Lung (tissue), 12 donors: Measurements from ENCODE around the gene MRC2. TPM values are rescaled to one million over a fixed set of nuclear protein-coding genes. Genes with fewer than 3 reads are reported as not detected.

ENCODE experiments used
- ATAC-seq: fragments of 200-7000 bp; cut with Tn5 transposase; one replicate; pipeline ENCODE4 v1.9.1; 2020; ENCODE audit warnings: moderate number of reproducible peaks; ENCODE audit not compliant: insufficient read depth, low FRiP score
- DNase-seq, 3 donors: peaks; one replicate each; pipeline ENCODE4 v3.0.0-alpha.2; 2013 to 2017
- H3K27ac ChIP-seq, 2 donors: one replicate each; pipeline ENCODE4 v1.5.1; 2013; ENCODE audit warnings: mild to moderate bottlenecking in 2 of 2, moderate library complexity in 2 of 2, control low read depth in 1 of 2, inconsistent platforms in 1 of 2, low read depth in 1 of 2, low read length in 1 of 2
- H3K27me3 ChIP-seq, 3 donors: one replicate each; pipeline ENCODE4 v1.5.1; 2013; ENCODE audit warnings: low read length in 2 of 3; ENCODE audit not compliant: control insufficient read depth in 3 of 3, insufficient read depth in 3 of 3
- H3K36me3 ChIP-seq, 4 donors: one replicate each; pipeline ENCODE4 v1.5.1; 2013; ENCODE audit warnings: low read length in 4 of 4, mild to moderate bottlenecking in 1 of 4, moderate library complexity in 1 of 4; ENCODE audit not compliant: control insufficient read depth in 4 of 4, insufficient read depth in 4 of 4
- H3K4me1 ChIP-seq, 5 donors: one replicate each; pipeline ENCODE4 v1.5.1; 2013; ENCODE audit warnings: low read length in 5 of 5, mild to moderate bottlenecking in 2 of 5, moderate library complexity in 1 of 5; ENCODE audit not compliant: control insufficient read depth in 5 of 5, insufficient read depth in 5 of 5
- H3K4me3 ChIP-seq: one replicate; pipeline ENCODE4 v1.5.1; 2013; ENCODE audit warnings: mild to moderate bottlenecking, control low read depth, moderate library complexity
- H3K9ac ChIP-seq, 2 donors: one replicate each; pipeline ENCODE4 v1.5.1; 2013; ENCODE audit warnings: low read length in 2 of 2, control low read depth in 1 of 2; ENCODE audit not compliant: insufficient read depth in 1 of 2
- H3K9me3 ChIP-seq, 4 donors: one replicate each; pipeline ENCODE4 v1.5.1; 2013; ENCODE audit warnings: low read length in 3 of 4, mild to moderate bottlenecking in 1 of 4, moderate library complexity in 1 of 4; ENCODE audit not compliant: control insufficient read depth in 4 of 4, insufficient read depth in 3 of 4
- CTCF ChIP-seq: IDR thresholded peaks from 2 replicates; pipeline ENCODE4 v1.5.1; 2012; ENCODE audit warnings: mild to moderate bottlenecking; ENCODE audit errors: control extremely low read depth, extremely low read depth
- WGBS, 2 donors: extraction: QIAGEN DNeasy Blood & Tissue Kit; methylation state at CpG; one replicate each; pipeline ENCODE4 v1.1.7; 2013; 5-methylcytosine and 5-hydroxymethylcytosine counted together
- polyA plus RNA-seq, 2 donors: library from polyadenylated mRNA; stranded (reverse); fragments of 200-250 nt; gene quantifications; one replicate each; pipeline ENCODE4 v1.2.1, GENCODE V29; 2013
- total RNA-seq, 2 donors: library from RNA; depleted of rRNA in 1 of 2; stranded (reverse); fragments of >200 nt in 1 of 2; gene quantifications; one replicate each; pipeline ENCODE4 v1.2.1, GENCODE V29; 2014 to 2021
- donor health status: control.
- donor health status: control.
- donor health status: Bipolar disorder and iron deficiency.
- donor health status: healthy.
- donor health status: DM: yes; HTN: yes; CAD: no.

MRC2 gene
- total and polyA plus RNA-seq, 4 donors, result 15.9 to 82.3 (median 68.5) TPM

GRCh38 chr17:62713086-62713881 lies 85.8 kb downstream of the MRC2 start:
- WGBS, 2 donors, result 85 to 89% methylated on average over 17 of the region's 17 CpGs
- no peak overlapping the region for H3K27ac ChIP-seq
- DNase-seq (no peak), ATAC-seq (no peak)
- H3K9ac ChIP-seq, result no peak overlapping the region
- H3K4me3 ChIP-seq, result no peak overlapping the region
- H3K9me3 ChIP-seq, result peaks cover 0 to 3% (median 0%) of the 10 kb centered on the region in 4 donors
- H3K27me3 ChIP-seq, result no peaks in the 10 kb centered on the region
- peaks cover 0 to 6% (median 2%) of the 10 kb centered on the region in 5 donors for H3K4me1 ChIP-seq
- no peak for TF ChIP-seq CTCF
- H3K36me3 ChIP-seq, result no peaks in the 10 kb centered on the region

- no peak for TF ChIP-seq CTCF
- Histone ChIP-seq H3K36me3 (no peaks in the 10 kb centered on the region), H3K27me3 (no peaks in the 10 kb centered on the region), H3K27ac (no peak overlapping the region), H3K4me1 (peaks cover 0 to 6% (median 2%) of the 10 kb centered on the region in 5 donors), H3K4me3 (no peak overlapping the region), H3K9ac (no peak overlapping the region), H3K9me3 (no peaks in the 10 kb centered on the region)
- no peak for DNase-seq
- no peak for ATAC-seq
- 93 to 95% methylated on average over 8 of the region's 8 CpGs for WGBS, 2 donors
Observed at GRCh38 chr17:62714016-62714777, 86.7 kb downstream of the MRC2 start.

DNA sequence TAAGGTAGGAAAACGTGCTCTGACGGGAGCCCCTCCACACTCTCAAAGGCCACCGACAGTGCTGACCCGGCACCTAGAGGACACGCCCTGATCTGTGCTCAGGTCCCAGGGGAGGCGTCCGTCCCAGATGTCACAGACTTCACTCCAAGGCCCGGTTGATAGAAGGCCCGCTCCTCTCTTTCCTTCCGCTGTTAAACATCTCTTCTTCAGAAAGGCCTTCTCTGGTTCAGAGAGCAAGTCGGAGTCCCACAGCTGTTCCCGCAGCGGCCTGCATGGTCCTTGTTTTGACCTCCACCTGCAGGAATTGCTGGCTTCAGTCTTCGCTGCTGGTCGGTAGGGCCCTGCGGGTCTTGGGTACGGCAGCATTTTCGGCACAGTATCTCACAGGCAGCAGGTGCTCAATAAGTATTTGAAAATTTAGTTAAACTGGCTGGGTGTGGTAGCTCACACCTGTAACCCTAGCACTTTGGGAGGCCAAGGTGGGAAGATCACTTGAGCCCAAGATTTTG lies 88.5 kb downstream of the MRC2 start:
- H3K36me3 ChIP-seq, result no peaks in the 10 kb centered on the region
- no peak for DNase-seq
- H3K9me3 ChIP-seq, result no peaks in the 10 kb centered on the region
- no peak overlapping the region for H3K27ac ChIP-seq
- WGBS, 2 donors, result 97 to 99% methylated on average over 17 to 18 of the region's 18 CpGs
- H3K4me1 ChIP-seq, result peaks cover 0 to 6% (median 2%) of the 10 kb centered on the region in 5 donors
- no peak for ATAC-seq
- H3K9ac ChIP-seq, result no peak overlapping the region
- no peaks in the 10 kb centered on the region for H3K27me3 ChIP-seq
- H3K4me3 ChIP-seq, result no peak overlapping the region
- TF ChIP-seq CTCF, result no peak
